SU-DHL-6 (cell line): ENCODE measurements around the gene ASPA.

ENCODE experiments used
- EZH2phosphoT487 ChIP-seq: fragments of 200-600 bp; sonication (generic), shearing (Covaris generic); conservative IDR thresholded peaks from 2 replicates; pipeline ENCODE4 v1.6.1; 2018; ENCODE audit warnings: mild to moderate bottlenecking, antibody characterized with exemption, low read length, moderate library complexity, mixed read lengths
- TF ChIP-seq, protein P1 (sequence below): fragments of 200-600 bp; sonication (generic); IDR thresholded peaks from one replicate; pipeline ENCODE4 v1.5.1; 2017; ENCODE audit warnings: antibody characterized with exemption, mild to moderate bottlenecking, low read length, moderate library complexity; ENCODE audit not compliant: insufficient read depth, poor library complexity, severe bottlenecking

DNA sequence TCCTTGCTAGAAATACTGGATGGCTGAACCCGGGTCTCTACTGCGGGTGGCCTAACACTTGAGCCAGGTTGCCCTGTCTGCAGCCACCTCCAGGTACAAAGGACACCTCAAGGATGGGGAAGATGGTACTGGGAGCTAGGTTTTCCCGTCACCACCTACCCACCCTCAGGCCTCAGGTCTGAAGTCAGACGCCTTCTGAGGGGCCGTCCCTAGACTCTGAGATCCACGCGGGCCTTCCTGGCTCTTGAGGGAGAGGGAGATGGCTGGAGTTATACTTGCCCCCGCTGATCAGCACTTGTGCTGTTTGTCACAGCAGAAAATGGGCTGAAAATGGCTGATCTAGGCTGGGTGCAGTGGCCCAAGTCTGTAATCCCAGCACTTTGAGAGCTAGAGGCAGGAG, 71.2 kb downstream of the ASPA start:
- TF ChIP-seq, protein P1, sequence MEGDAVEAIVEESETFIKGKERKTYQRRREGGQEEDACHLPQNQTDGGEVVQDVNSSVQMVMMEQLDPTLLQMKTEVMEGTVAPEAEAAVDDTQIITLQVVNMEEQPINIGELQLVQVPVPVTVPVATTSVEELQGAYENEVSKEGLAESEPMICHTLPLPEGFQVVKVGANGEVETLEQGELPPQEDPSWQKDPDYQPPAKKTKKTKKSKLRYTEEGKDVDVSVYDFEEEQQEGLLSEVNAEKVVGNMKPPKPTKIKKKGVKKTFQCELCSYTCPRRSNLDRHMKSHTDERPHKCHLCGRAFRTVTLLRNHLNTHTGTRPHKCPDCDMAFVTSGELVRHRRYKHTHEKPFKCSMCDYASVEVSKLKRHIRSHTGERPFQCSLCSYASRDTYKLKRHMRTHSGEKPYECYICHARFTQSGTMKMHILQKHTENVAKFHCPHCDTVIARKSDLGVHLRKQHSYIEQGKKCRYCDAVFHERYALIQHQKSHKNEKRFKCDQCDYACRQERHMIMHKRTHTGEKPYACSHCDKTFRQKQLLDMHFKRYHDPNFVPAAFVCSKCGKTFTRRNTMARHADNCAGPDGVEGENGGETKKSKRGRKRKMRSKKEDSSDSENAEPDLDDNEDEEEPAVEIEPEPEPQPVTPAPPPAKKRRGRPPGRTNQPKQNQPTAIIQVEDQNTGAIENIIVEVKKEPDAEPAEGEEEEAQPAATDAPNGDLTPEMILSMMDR, result no peak
- no peak for TF ChIP-seq EZH2phosphoT487
